Measurements from ENCODE around the gene CARD11.

Gene CARD11

GRCh38 chr7:2937701-2938513 is 105.8 kb downstream of the CARD11 start:
- no peak for DNase-seq

- no peak for DNase-seq
These were observed 106.6 kb downstream of the CARD11 start for GRCh38 chr7:2936891-2937580.

DNA sequence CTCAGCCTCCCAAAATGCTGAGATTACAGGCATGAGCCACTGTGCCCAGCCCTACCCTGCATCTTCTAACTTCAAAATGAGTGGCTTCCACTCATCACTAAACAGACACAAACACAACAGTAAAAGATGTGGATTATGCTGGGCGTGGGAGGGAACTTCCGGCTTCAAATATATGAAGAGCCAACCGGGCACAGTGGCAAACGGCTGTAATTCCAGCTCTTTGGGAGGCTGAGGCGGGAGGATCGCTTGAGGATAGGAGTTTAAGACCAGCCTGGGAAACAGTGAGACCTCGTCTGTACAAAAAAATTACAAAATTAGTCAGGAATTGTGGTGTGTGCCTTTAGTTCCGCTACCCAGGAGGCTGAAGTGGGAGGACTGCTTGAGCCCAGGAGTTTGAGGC is 107.4 kb downstream of the CARD11 start:
- no peak for DNase-seq

GRCh38 chr7:2934984-2935740 is 108.5 kb downstream of the CARD11 start:
- DNase-seq, result no peak

GRCh38 chr7:2934211-2934731 is 109.4 kb downstream of the CARD11 start:
- DNase-seq, result no peak

DNA sequence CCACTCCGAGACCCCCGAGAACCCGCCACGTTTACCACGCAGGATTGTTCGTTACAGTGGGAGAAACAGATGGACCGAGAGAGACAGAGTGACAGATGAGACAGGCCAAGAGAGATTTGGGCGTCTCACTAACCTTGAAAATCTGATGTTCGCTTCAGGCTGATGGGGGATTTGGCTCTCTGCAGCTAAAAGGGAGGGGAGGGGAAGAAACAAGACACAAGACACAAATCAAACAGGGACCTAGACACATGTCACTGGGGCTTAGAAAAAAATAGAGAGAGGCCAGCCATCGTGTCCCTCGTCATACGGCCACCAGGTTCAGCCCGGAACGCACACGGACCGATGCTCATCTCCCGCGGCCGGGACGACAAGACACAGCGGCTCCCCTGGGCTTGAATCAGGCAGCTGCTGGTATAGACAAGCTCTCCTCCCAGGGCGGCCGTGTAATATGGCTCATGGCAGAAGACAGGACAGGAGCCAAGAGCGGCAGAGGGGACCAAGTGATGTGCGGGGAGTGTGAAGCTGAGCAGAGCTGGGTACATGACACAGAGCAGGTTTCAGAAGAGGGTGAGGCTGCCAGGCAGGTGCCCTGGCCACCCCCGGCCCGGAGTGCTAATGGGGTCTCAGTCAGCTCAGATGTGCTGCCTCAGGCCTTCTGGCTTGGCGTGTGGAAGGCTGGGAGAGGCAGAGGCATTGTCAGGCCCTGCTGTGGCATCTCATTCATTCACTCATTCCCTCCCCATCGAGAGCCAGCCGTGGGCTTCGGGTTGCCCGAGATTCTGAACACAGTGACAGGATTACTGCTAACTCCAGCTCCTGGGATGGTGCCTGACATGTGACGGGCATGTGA is 111.0 kb downstream of the CARD11 start:
- no peak for DNase-seq

DNA sequence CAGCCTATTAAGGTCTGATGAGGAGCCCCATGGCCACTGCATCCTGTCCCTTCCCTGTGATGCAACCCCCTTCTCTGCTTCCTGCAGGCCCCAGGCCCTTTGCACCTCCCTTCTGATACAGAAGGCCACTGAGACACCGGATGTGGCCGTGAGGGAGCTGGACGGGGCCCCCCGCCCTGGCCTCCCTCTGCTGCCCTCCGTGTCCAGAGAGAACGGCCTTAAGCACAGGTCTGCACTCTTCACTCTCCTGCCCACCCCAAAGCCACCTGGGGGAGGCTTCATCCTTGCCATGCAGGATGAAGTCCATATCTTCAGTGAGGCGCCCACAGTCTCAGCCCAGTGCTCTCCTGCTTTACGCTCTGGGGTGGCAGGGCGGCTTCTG is 112.6 kb downstream of the CARD11 start:
- DNase-seq, result no peak

DNA sequence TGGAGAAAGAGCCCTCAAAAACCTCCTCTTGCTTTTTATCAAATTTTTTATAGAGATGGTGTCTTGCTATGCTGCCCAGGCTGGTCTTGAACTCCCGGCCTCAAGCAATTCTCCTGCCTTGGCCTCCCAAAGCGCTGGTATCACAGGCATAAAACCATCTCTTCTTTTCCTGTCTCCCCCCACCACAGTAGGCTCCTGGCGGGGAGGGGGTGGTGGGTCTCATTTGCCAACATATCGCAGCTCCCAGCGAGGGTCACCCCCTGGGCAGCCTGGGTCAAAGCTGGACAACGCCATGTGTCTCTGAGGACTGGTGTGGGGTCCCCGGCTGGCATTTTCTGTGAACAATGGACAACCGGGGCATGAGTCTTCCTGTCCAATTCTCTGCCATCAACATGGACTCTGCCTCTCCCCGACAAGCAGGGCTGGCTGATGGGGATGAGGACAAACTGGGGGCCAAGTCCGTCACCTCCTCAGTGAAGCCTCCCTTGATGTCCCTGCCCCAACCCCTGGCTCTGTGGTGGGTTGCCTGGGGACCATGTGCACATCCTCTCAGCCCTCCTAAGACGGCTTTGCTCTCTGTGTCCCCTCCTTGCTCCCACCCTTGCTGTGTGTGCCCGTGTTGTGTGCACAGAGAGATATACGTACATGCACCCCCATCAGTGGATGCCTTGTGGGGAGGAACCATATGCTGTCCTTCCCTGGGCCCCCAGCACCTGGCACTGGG is 113.2 kb downstream of the CARD11 start:
- no peak for DNase-seq

- DNase-seq, result no peak
These were observed 114.1 kb downstream of the CARD11 start for GRCh38 chr7:2929321-2930201.

DNA sequence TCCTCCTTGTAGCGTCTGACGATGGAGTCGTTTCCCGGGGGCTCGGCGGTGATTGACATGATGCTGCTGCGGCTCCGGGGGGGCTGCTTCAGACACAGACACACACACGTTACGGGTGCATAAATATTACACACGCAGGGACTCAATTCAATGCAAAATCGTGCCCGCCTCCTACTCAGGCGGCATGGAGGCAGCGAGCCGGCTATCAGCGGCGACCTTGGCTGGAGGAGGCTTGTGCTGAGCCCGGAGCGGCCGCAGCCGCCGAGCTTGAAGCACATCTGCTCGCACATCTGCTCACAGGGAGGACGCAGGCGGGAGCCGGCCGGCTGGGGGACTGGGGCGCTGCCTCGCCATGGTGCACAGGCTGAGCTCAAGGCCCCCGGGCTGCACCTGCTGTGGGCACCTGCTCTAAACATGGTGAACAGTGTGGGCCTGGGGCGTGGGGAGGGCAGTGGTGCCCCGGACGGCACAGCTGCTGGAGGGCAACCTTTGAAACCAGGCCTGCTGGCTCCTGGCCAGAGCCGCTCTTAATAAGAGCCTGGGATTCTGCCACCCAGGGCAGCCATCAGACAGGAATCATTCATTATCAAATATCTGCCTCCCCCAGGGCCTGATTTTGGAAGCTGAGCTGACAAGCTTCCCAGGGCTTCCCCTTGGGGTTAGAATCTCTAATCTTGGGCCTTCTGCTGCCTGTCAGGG is 114.9 kb downstream of the CARD11 start:
- DNase-seq, result no peak

- DNase-seq, result no peak
These were observed 115.4 kb downstream of the CARD11 start for GRCh38 chr7:2928256-2928612.

DNA sequence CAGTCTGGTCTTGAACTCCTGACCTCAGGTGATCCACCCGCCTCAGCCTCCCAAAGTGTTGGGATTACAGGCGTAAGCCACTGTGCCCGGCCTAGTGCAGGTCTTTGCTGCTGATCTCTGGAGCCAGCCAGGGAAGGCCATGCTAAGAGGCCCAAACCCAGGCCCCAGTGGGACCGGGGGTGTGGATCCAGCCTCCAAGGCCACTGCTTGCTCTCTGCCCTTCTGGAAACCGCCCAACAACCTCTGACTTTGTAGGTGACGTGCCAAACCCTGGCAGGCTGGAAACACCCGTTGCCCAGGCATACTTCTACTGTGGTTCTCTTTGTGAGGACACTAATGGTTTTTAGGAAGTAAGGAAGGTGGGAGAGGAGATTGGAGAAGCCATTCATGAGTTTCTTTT is 116.1 kb downstream of the CARD11 start:
- DNase-seq, result no peak

GRCh38 chr7:2926896-2927405 is 116.7 kb downstream of the CARD11 start:
- no peak for DNase-seq

GRCh38 chr7:2926120-2926895 is 117.4 kb downstream of the CARD11 start:
- no peak for DNase-seq

GRCh38 chr7:2924866-2925840 is 118.5 kb downstream of the CARD11 start:
- DNase-seq, result no peak

DNA sequence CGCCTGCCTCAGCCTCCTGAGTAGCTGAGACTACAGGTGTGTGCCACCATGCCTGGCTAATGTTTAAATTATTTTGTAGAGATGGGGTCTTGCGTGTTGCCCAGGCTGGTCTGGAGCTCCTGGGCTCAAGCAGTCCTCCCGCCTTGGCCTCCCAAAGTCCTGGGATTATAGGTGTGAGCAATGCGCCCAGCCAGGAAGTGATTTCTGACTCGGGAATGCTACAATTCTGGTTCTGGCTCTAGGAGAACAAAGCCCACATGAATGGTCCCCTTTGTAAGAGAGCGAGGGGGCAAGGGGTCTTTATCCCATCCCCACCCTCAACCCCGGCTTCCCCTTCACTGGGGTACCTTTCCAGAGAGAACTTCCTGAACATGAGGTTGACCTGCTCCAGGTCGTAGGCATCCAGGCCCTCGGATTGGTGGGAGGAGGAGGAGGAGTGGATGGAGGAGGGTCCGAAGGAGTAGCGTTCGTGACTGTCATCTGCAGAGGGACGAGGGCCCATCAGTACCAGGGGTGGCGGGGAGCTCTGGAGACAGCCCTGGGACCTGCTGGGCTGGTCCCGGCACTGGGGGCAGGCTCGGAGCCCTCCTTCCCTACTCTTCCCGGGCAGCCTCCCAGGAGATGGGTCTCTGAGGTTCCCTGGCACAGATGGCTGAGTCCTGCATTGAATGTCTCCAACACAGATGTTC is 119.6 kb downstream of the CARD11 start:
- no peak for DNase-seq

DNA sequence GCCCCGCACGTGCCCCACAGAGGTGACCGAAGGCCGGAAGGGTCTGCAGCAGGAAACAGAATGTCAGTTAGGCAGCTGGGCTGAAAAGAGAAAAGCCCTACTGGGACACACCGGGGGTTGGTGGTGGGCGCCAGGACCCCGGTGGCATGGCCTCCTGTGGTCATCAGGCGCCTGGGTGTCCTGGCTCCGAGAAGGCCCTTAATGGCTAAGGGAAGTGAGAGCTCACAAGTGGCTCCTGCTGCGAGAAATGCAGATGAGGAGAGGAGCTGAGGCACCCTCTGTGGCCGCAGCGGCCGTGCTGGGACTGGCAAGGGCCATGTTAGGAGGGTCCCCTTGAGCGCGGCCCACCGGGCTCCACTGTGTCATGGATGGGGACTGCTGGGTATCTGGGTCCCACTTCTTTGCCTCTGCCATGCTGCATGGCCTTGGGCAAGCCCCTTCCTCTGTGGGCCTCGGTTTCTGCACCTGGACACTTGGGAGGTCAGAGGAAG is 120.3 kb downstream of the CARD11 start:
- DNase-seq, result no peak
